Right lobe of liver (tissue), 6 donors: ENCODE measurements around the gene CDKN2B-AS1. TPM values are rescaled to one million over a fixed set of nuclear protein-coding genes. Genes with fewer than 3 reads are reported as not detected.
"Not testable (repeated sequence)": the region's sequence is repeated elsewhere in the genome, so short reads cannot be mapped to it uniquely, and the experiment has no call there.

ENCODE experiments used
- ATAC-seq, 4 donors: fragments of 200-7000 bp; cut with Tn5 transposase; one replicate each; pipeline ENCODE4 v1.9.1; 2020; ENCODE audit warnings: mild to moderate bottlenecking in 4 of 4, moderate library complexity in 4 of 4
- DNase-seq, 3 donors: peaks; one replicate each; pipeline ENCODE4 v3.0.0-alpha.2; 2020
- H3K27ac ChIP-seq, 3 donors: fragments of 200-600 bp; one replicate each; pipeline ENCODE4 v1.8.0; 2022
- H3K27me3 ChIP-seq, 2 donors: fragments of 200-600 bp; one replicate each; pipeline ENCODE4 v1.8.0; 2022
- H3K36me3 ChIP-seq, 4 donors: fragments of 200-600 bp; sonication (generic) in 1 of 4; one replicate each; pipeline versions ENCODE4 v1.5.1 to v1.8.0; 2017 to 2022; ENCODE audit warnings: control low read depth in 1 of 4
- H3K4me1 ChIP-seq, 4 donors: fragments of 200-600 bp; sonication (generic) in 1 of 4; one replicate each; pipeline versions ENCODE4 v1.5.1 to v1.8.0; 2017 to 2022; ENCODE audit warnings: control low read depth in 1 of 4
- H3K4me3 ChIP-seq, 3 donors: fragments of 200-600 bp; one replicate each; pipeline ENCODE4 v1.8.0; 2022
- H3K9me3 ChIP-seq, 4 donors: fragments of 200-600 bp; sonication (generic) in 1 of 4; one replicate each; pipeline versions ENCODE4 v1.5.1 to v1.8.0; 2017 to 2022; ENCODE audit warnings: control low read depth in 1 of 4
- CTCF ChIP-seq, 4 donors: fragments of 200-600 bp in 3 of 4; fragments of 450-650 bp in 1 of 4; IDR thresholded peaks; one replicate each; pipeline versions ENCODE4 v1.5.1 to v1.8.0; 2016 to 2022; ENCODE audit warnings: antibody characterized with exemption in 4 of 4, mild to moderate bottlenecking in 2 of 4
- POLR2A ChIP-seq: fragments of 450-650 bp; IDR thresholded peaks from one replicate; pipeline ENCODE4 v1.6.1; 2017; ENCODE audit warnings: antibody characterized with exemption, mild to moderate bottlenecking
- WGBS: methylation state at CpG from one replicate; pipeline ENCODE4 v1.1.6; 2018; ENCODE audit warnings: low coverage, low lambda C conversion rate; ENCODE audit not compliant: insufficient coverage; ENCODE audit errors: missing lambda C conversion rate; 5-methylcytosine and 5-hydroxymethylcytosine counted together
- intact Hi-C, 2 donors: fragments of 100-400 bp; cut with DNase I; formaldehyde crosslinking; loops; one replicate each; pipeline versions ENCODE4 v1.11.2 to v1.14.1; 2022
- long read RNA-seq: library from polyadenylated mRNA; unstranded; transcript quantifications from one replicate; pipeline ENCODE4 v2.0.0, GENCODE V29; 2019
- total RNA-seq, 6 experiments: library from RNA; depleted of rRNA in 2 of 6; stranded (reverse); fragments of >200 nt in 2 of 6; fragmentation: NEBNext Ultra II Directional in 3 of 6; extraction: Animal tissue kit (Norgen Biotek cat#: 25700) in 3 of 6; gene quantifications; one replicate each; pipeline versions ENCODE4 v1.1.0 to v1.2.4, GENCODE V29; 2016 to 2023
- donor health status: DM: no; HTN: yes; CAD: no.
- donor health status: DM: no; HTN: no; CAD: no.
- donor health status: DM: no; HTN: no; CAD: no.
- donor health status: DM: no; HTN: yes; CAD: no.
- donor health status: DM: no; HTN: yes; CAD: no.

CDKN2B-AS1 gene
- under 1 TPM in 4 of 6 experiments, not detected in 2; 0.13 to 0.37 (median 0.21) TPM for total RNA-seq
- long read RNA-seq: 0 reads

- Histone ChIP-seq H3K4me3 (peak within 1 kb of the TSS; percentile 74 to 91 (median 84)), H3K4me1 (peaks cover 0 to 4% (median 0%) of the 10 kb centered on the region in 4 donors), H3K9me3 (no peaks in the 10 kb centered on the region), H3K27me3 (peaks cover 0 to 7% of the 10 kb centered on the region in 2 donors), H3K36me3 (no peaks in the 10 kb centered on the region), H3K27ac (peak within 1 kb of the TSS; percentile 61 to 77 (median 62))
- intact Hi-C loops: no loop called here
- TF ChIP-seq POLR2A (no peak), CTCF (IDR thresholded peaks at IDR 0.05) (peak in 1 of 4 donors; percentile 10)
- ATAC-seq (peak; percentile 63 to 72 (median 66)), DNase-seq (peak in 2 of 3 donors; percentile 71 to 74)
- 1% methylated on average over 14 of the region's 43 CpGs for WGBS
These were observed at the start of gene CDKN2B-AS1 for GRCh38 chr9:21994556-21995005. TSS of gene CDKN2B-AS1 (plus strand) at chr9:21994791.

- H3K4me3 ChIP-seq: no peak overlapping the region
- ATAC-seq (no peak), DNase-seq (no peak)
- H3K27me3 ChIP-seq: no peaks in the 10 kb centered on the region
- H3K36me3 ChIP-seq: no peaks in the 10 kb centered on the region
- no peaks in the 10 kb centered on the region for H3K9me3 ChIP-seq
- 71% methylated on average over 1 of the region's 2 CpGs for WGBS
- no peak overlapping the region for H3K27ac ChIP-seq
- intact Hi-C loops: no loop called here
- no peaks in the 10 kb centered on the region for H3K4me1 ChIP-seq
- no peak for TF ChIP-seq CTCF (IDR thresholded peaks at IDR 0.05)
- TF ChIP-seq POLR2A: no peak
These were observed 49.0 kb upstream of the CDKN2B-AS1 start for GRCh38 chr9:21945606-21946005.

GRCh38 chr9:21958833-21959232, 35.8 kb upstream of the CDKN2B-AS1 start:
- no peak for ATAC-seq
- no peak for DNase-seq
- Histone ChIP-seq H3K9me3 (no peaks in the 10 kb centered on the region), H3K4me1 (no peaks in the 10 kb centered on the region), H3K27me3 (no peaks in the 10 kb centered on the region), H3K4me3 (no peak overlapping the region), H3K27ac (no peak overlapping the region), H3K36me3 (no peaks in the 10 kb centered on the region)
- intact Hi-C loops: no loop called here
- no CpG with 5 or more reads among the region's 2 CpGs for WGBS
- TF ChIP-seq CTCF (IDR thresholded peaks at IDR 0.05) (no peak), POLR2A (no peak)

- H3K4me1 ChIP-seq, H3K36me3 ChIP-seq, H3K27me3 ChIP-seq, intact Hi-C loops, DNase-seq, H3K27ac ChIP-seq, H3K9me3 ChIP-seq, ATAC-seq, H3K4me3 ChIP-seq: not testable (repeated sequence)
- WGBS: no CpG with 5 or more reads among the region's 33 CpGs
These were observed 35.3 kb upstream of the CDKN2B-AS1 start for GRCh38 chr9:21959268-21959667.

GRCh38 chr9:21961569-21961968, 33.0 kb upstream of the CDKN2B-AS1 start:
- no peak overlapping the region for H3K27ac ChIP-seq
- intact Hi-C loops: no loop called here
- no peaks in the 10 kb centered on the region for H3K9me3 ChIP-seq
- no peak for TF ChIP-seq CTCF (IDR thresholded peaks at IDR 0.05)
- TF ChIP-seq POLR2A: no peak
- H3K36me3 ChIP-seq: no peaks in the 10 kb centered on the region
- WGBS: 92% methylated on average over 2 of the region's 2 CpGs
- no peak overlapping the region for H3K4me3 ChIP-seq
- peaks cover 0 to 13% of the 10 kb centered on the region in 2 donors for H3K27me3 ChIP-seq
- ATAC-seq (no peak), DNase-seq (no peak)
- peaks cover 0 to 11% (median 2%) of the 10 kb centered on the region in 4 donors for H3K4me1 ChIP-seq
